ENCODE measurements around the gene RPS6KC1.
"Not testable (repeated sequence)": the region's sequence is repeated elsewhere in the genome, so short reads cannot be mapped to it uniquely, and the experiment has no call there.

RPS6KC1 gene

GRCh38 chr1:213110349-213111300 lies 59.6 kb downstream of the RPS6KC1 start:
- DNase-seq (ENCODE audit: low read depth in 2 of 2), result no peak

DNA sequence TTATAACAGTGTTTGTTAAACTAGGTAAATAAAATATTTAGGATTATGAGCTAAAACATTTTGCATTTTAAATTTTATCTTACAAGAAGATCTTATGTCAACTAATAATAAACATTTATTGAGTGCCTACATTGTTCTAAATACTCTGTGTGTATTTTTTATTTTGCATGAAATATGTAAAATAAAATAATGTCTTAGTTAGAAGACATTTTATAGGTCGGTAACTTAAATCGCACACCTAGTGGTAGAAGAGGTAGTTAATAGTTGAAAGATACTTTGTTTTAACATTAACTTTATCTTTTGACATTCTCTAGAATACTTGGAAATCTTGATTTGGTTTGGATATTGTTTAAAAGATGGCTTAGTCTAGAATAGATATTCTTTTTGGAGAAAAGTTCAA lies 60.5 kb downstream of the RPS6KC1 start:
- no peak for DNase-seq (ENCODE audit: low read depth in 2 of 2)

DNA sequence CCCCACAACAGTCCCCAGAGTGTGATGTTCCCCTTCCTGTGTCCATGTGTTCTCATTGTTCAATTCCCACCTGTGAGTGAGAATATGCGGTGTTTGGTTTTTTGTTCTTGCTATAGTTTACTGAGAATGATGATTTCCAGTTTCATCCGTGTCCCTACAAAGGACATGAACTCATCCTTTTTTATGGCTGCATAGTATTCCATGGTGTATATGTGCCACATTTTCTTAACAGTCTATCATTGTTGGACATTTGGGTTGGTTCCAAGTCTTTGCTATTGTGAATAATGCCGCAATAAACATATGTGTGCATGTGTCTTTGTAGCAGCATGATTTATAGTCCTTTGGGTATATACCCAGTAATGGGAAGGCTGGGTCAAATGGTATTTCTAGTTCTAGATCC lies 61.7 kb downstream of the RPS6KC1 start:
- DNase-seq (ENCODE audit: low read depth in 2 of 2), result not testable (repeated sequence)

GRCh38 chr1:213117699-213118180 lies 66.7 kb downstream of the RPS6KC1 start:
- DNase-seq (ENCODE audit: low read depth in 2 of 2), result not testable (repeated sequence)

DNA sequence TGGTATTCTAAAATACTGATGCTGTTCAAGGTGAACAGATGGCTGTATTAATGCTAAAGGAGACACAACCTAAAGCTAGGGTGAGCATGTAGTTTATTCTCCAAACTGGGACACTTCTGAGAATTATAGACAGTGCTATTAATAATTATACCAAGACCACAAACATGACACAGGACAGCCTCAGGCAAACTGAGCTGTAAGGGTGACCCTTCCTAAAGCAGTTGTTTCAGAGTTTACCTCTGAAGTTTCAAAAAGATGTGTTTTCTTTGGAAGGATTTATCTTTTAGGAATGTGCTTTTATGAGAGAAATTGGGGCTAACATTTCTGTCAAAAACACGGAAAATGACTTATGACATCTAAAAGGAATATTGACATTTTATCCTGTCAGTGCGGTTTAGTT lies 68.8 kb downstream of the RPS6KC1 start:
- no peak for DNase-seq (ENCODE audit: low read depth in 2 of 2)

GRCh38 chr1:213120386-213120785 lies 69.3 kb downstream of the RPS6KC1 start:
- no peak for DNase-seq (ENCODE audit: low read depth in 2 of 2)

GRCh38 chr1:213120961-213121360 lies 69.9 kb downstream of the RPS6KC1 start:
- DNase-seq (ENCODE audit: low read depth in 2 of 2), result no peak

DNA sequence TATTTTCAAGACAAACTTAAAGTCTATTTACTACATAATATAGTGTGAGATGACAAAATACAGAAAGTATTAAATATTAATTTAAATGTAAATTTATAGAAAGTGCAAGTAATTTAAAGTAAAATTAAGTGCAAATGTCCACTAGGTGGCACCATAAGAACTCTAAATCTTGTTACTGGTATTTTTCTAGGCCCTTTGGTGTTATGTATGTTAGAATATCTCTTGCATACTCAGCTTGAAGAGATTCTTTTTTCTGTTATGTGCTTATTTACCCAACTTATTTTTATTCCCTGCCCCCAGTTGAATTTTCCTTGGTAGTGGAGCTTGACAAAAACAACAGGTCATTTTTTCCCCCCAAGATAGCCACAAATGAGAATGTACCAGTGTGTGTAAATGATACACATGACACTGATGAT lies 71.5 kb downstream of the RPS6KC1 start:
- no peak for DNase-seq (ENCODE audit: low read depth in 2 of 2)

DNA sequence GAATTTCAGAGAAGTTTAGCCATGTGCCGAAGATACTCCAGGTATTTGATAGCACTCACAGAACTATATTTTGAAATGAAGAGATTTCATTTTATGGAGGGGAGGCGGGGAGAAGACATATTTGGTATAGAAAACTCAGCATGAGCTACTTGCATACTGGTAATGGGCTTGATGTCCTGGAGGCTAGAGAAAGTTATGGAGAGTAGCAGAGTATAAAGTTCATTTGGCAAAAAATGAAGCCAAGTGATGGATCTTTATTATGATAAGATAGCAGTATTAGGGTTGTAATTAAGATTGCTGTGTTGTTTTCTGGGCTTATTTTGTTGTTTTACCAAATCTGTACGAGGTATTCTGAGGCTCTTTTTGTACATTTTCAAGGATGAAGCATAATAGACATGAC lies 72.0 kb downstream of the RPS6KC1 start:
- DNase-seq (ENCODE audit: low read depth in 2 of 2), result no peak

DNA sequence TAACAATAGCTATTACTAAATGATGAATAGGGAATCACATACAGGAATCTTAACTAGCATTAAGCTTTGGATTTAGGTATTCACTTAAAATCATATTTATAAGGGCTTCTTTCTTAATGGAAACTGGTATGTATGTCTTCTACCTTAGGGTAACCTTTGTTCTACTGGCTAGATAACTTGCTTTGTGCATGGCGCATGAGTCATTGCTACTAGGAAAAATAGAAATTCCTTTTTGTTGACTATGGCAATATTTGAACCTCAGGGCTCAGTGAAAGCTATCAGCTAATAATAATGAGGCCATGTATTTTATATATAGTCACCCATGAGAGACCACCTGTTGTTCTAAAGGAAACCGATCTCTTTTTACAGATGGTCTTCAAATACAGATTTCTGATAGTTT lies 72.5 kb downstream of the RPS6KC1 start:
- DNase-seq (ENCODE audit: low read depth in 2 of 2), result no peak

- DNase-seq (ENCODE audit: low read depth in 2 of 2), result no peak
These were observed 73.5 kb downstream of the RPS6KC1 start for GRCh38 chr1:213124590-213124989.

DNA sequence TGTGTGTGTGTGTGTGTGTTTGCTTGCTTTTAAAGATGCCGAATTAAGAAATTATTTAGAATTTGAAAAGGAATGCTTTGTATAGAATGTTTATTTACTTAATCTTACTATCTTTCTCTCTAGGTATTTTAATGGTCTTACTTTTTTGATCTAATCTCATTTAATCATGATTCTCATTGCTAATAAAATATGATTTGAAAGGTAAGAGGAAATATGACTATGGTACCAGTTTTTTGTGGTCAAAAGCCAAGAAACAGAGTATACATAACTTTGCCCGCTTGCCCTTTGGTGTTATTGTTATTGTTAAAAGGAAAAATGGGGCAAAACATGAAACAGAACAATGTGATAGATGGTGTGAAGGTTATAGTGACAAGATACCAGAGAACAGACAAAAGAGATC lies 74.6 kb downstream of the RPS6KC1 start:
- DNase-seq (ENCODE audit: low read depth in 2 of 2), result no peak

DNA sequence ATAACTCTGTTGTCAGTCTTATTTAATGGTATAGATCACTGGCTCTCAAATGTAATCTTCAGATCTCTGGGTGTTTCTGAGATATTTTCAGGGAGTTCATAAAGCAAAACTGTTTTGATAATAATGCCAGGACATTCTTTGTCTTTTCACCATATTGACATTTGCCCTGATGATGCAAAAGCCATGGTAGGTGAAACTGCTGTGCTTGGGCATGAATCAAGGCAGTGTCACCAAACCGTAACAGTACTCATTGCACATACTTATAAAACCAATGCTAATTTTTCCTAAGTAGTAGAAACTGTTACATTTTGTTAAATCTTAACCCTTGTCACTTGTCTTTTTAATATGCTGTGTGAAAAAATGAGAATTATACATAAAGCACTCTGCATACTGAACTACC lies 76.0 kb downstream of the RPS6KC1 start:
- no peak for DNase-seq (ENCODE audit: low read depth in 2 of 2)

DNA sequence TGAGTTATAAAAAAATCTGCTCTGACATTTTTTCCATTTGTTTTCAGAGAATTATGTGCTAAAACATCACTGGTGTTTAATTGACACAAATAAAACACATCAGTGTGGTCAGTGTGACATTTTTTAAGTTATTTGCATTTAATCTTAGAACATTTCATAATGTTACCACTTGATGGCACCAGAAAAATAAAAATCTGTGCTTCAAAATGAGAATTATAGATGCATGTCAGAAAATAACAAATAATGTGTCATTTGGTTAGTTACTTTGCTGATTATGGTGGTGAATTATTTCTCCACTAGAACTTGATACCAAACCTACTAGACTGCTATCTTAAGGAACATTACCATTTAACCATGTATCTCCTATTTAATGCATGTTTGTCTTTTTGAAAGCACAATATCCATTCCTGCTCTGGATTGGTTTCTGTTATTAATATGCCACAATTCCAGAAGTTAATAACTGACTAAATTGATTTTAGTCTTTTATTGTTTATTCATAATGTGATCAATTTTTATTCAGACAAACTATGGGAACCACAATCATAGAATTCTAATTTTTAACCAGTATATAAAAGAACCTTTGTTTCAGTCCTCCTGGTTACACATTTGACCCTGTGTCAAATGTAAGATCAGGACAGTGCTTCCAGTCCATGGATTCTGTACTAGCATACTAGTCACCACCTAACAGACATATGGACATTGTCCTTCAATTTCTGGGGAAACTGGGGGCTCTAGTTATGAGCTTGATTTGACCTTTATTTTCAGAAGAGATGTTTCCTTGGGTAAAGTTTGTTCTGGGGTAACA lies 81.0 kb downstream of the RPS6KC1 start:
- DNase-seq (ENCODE audit: low read depth in 2 of 2), result no peak

GRCh38 chr1:213135572-213135971 lies 84.5 kb downstream of the RPS6KC1 start:
- no peak for DNase-seq (ENCODE audit: low read depth in 2 of 2)

DNA sequence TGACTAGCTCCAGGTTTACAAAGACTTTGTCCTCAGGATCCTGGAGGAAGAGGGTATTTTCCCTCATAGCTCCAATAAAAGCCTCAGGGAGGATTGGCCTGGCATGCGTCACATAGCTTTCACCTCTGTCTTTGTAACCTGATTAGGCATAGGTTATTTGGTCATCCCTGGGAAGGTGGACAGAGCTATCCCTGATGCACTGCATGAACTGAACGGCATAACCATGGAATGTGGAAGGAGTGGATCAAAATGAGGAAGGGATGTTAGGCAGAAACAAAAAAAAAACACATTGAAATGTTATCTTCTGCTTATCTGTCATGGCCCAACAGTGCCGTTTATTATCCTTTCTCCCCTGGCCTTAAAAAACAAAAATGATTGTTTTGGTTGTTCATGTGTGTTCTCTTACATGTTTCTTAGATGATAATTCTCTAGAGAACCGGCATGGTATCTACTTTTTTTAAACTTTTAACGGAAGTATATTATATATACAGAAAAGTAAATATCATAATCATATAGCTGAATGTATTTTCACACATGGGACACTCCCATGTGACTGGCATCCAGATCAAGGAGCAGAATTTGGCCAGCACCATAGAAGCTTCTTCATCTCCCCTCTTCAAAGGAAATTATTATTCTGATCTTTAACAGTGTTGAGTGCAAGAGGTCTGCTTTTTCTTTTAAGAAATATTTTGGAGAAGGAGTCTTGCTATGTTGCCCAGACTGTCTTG lies 85.3 kb downstream of the RPS6KC1 start:
- DNase-seq (ENCODE audit: low read depth in 2 of 2), result no peak

GRCh38 chr1:213138391-213138790 lies 87.3 kb downstream of the RPS6KC1 start:
- DNase-seq (ENCODE audit: low read depth in 2 of 2), result no peak

DNA sequence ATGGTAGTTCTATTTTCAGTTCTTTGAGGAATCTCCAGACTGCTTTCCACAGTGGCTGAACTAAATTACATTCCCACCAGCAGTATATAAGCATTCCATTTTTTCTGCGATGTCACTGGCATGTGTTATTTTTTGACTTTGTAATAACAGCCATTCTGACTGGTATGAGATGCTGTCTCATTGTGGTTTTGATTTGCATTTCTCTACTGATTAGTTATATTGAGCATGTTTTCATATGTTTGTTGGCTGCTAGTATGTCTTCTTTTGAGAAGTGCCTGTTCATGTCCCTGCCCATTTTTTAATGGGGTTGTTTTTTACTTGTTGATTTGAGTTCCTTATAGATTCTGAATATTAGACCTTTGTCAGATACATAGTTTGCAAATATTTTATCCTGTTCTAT lies 87.9 kb downstream of the RPS6KC1 start:
- no peak for DNase-seq (ENCODE audit: low read depth in 2 of 2)

- DNase-seq (ENCODE audit: low read depth in 2 of 2), result no peak
These were observed 97.9 kb downstream of the RPS6KC1 start for GRCh38 chr1:213148905-213149304.

DNA sequence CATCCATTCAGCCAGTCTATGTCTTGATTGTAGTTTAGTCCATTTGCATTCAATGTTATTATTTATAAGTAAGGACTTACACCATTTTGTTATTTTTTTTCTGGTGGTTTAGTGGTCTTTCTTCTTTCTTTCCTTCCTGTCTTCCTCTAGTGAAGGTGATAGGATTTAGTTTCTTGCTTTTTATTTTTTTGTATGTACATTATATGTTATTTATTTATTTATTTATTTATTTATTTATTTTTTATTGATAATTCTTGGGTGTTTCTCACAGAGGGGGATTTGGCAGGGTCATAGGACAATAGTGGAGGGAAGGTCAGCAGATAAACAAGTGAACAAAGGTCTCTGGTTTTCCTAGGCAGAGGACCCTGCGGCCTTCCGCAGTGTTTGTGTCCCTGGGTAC lies 99.0 kb downstream of the RPS6KC1 start:
- DNase-seq (ENCODE audit: low read depth in 2 of 2), result not testable (repeated sequence)

- DNase-seq (ENCODE audit: low read depth in 2 of 2), result no peak
These were observed 103.1 kb downstream of the RPS6KC1 start for GRCh38 chr1:213154056-213154685.

All from stimulated activated CD4-positive, alpha-beta T cell treated with anti-CD3 and anti-CD28 coated beads, Interleukin-1b, Interleukin-23, amount 100 ng/mL, for 4 hours (primary cell).